ENCODE measurements around the gene SH3GLB1. TPM values are rescaled to one million over a fixed set of nuclear protein-coding genes. Genes with fewer than 3 reads are reported as not detected.

SH3GLB1 gene
- total RNA-seq, 1 donor, result 85.3 TPM

DNA sequence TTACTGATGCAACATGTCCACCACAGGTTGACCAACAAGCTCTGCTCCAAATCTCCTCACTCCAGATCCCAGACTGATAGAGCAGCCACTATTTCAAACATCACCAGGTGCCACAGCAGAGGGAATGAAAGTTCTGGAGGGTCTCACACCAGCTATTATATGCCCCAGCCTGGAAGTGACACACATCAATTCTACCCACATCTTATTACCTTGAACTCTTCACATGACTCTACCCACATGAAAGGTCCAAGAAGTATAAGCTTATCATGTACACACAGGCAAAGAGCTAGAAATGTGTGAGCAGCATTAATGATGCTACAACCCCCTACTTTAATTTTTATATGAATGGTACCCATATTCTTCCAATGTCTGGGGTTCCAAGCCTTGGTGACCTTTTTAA, 64.2 kb downstream of the SH3GLB1 start:
- DNase-seq (ENCODE audit: low read depth), result no peak
- H3K4me3 ChIP-seq (ENCODE audit: low read depth, low read length), result no peak overlapping the region
- TF ChIP-seq, protein P1, sequence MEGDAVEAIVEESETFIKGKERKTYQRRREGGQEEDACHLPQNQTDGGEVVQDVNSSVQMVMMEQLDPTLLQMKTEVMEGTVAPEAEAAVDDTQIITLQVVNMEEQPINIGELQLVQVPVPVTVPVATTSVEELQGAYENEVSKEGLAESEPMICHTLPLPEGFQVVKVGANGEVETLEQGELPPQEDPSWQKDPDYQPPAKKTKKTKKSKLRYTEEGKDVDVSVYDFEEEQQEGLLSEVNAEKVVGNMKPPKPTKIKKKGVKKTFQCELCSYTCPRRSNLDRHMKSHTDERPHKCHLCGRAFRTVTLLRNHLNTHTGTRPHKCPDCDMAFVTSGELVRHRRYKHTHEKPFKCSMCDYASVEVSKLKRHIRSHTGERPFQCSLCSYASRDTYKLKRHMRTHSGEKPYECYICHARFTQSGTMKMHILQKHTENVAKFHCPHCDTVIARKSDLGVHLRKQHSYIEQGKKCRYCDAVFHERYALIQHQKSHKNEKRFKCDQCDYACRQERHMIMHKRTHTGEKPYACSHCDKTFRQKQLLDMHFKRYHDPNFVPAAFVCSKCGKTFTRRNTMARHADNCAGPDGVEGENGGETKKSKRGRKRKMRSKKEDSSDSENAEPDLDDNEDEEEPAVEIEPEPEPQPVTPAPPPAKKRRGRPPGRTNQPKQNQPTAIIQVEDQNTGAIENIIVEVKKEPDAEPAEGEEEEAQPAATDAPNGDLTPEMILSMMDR (IDR thresholded peaks at IDR 0.05; ENCODE audit: insufficient read depth, low read length), result no peak

DNA sequence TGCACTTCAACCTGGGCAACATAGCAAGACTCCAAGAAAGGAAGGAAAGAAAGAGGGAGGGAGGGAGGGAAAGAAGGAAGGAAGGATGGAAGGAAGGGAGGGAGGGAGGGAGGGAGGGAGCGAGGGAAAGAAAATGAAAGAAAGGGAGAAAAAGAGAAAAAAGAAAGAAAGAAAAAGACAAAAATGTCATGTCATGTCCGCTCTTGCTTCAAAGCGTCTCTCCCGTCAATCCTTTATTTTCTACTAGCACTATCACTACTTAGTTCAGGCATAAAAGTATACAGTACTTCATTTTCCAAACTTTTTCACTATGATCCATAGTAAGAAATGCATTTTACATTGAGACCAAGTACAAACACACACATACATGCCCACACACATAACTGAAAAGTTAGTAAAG, 64.7 kb downstream of the SH3GLB1 start:
- TF ChIP-seq, protein P1 (IDR thresholded peaks at IDR 0.05; ENCODE audit: insufficient read depth, low read length), result no peak
- no peak overlapping the region for H3K4me3 ChIP-seq (ENCODE audit: low read depth, low read length)
- no peak for DNase-seq (ENCODE audit: low read depth)

DNA sequence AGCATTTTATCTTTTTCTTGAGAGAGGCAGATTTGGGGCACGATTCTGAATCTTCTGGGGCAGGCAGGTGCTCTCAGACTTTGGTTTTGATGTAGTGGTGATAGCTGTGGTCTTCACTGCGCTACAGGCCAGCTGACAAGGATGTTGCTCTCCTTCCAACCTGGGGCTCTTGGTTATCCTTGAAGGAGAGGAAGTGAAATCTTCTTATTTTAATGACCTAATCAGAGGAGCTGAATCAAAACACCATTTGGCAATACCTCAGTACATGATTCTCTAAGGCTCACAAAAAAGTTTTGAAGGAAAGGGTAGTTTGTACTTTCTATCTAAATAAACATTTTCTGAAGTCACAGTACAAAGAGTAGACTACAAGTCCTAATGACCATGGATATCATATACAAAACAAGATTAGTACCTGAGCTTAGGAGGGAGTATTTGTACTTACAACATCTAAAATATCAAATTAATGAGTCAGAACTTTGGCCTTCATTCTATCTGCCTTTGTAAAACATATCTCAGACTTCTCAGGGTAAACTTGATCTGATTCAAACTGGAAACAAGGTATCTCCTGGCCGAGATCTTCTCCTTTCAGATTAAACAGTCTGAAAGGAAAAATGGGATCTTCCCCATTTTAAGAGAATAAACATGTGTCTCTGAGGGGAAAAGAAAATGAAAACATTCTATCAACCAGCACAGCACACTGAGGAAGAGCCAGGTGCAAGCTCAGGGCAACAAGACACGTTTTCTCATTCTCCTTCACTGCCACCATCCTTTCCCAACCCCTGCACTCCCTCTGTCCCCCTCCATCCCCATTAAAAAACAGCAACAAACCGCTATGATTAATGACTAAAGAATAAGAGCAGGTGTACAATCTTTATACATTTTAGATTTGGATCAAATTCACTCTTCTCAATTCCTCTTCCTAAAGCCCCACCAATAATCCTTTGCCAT, 69.2 kb downstream of the SH3GLB1 start:
- H3K4me3 ChIP-seq (ENCODE audit: low read depth, low read length), result no peak overlapping the region
- peak; percentile 51 for DNase-seq (ENCODE audit: low read depth)
- TF ChIP-seq, protein P1 (IDR thresholded peaks at IDR 0.05; ENCODE audit: insufficient read depth, low read length), result no peak

DNA sequence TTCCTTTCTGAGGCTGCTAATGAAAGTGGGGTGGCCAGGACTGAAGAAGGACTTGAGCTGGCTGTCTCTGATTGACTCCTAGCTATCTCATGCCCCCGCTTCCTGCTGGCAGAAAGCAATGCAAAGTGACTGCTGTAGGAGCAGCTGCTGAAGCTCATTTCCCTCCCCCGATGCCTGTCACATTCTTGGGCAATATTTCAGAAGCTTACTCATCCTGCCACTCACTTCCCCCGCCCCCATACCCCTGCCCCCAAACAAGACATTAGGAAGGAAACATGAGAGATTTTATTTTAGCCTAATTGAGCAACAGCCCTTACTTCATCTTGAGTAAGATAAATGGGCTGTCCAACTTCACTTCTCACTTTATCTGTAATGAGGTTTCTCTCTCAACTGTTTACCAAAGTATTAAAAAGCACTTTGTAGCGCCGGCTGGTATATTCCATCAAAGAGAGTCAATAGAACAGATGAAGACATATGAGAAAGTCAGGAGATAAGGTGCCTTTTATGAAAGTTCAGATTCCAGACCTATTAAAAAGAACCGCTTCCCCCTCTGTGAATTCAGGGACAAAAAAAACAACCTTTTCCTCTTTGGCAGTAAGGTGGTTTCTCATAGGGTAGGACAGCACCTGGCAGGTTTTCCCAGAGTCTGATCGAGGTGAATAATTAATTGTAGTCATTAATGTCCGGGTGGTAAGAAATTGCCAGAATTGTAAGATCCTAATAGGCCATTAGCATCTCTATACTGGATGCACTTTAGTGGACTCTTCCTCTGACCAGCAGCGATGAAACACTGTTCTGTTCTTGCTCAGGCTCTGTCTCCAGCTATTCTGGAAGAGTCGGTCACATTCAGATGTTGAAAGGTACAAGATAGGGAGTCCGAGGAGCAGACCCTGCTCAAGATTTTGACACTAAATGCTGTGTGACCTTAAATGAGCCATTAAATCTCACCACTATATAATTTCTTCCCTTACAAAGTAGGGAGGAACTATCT, 70.2 kb downstream of the SH3GLB1 start:
- DNase-seq (ENCODE audit: low read depth), result peak; percentile 90
- H3K4me3 ChIP-seq (ENCODE audit: low read depth, low read length), result no peak overlapping the region
- TF ChIP-seq, protein P1 (IDR thresholded peaks at IDR 0.05; ENCODE audit: insufficient read depth, low read length), result no peak

DNA sequence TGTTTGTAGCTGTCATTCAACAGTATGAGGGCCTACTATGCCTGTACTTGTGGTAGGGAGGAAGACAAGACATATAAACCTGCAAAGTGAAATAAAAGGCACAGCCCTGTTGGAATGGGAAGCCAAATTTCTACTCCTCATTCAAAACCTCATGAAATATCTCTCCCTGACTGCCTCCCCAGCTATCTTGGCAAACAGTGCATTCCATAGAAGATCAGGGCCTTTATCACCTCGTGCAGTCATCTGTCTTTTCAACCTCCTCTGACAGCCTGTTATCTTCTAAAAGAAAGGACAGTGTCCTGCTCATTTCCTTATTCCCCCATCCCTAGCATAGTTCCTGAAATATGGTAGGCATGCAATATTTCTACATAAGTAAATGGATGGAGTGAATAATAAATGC, 71.0 kb downstream of the SH3GLB1 start:
- peak; percentile 49 for DNase-seq (ENCODE audit: low read depth)
- TF ChIP-seq, protein P1 (IDR thresholded peaks at IDR 0.05; ENCODE audit: insufficient read depth, low read length), result no peak
- no peak overlapping the region for H3K4me3 ChIP-seq (ENCODE audit: low read depth, low read length)

DNA sequence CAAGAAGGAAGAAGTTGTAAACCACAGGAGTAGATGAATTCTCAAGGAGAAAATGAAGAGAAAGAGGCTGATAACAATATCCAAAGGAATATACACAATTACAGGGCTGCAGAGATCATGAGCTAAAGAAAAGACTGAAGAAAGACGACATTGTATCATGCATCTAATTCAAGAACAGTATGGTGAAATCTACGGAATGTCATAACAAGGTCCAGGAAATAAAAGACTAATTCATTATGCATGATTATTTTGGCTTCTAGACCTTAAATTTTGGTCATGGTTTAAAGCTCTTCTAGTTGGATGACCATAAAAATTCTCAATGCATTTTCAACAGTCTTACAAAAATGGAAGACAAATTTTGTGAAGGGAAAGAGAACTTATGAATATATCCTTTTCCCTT, 71.7 kb downstream of the SH3GLB1 start:
- TF ChIP-seq, protein P1 (IDR thresholded peaks at IDR 0.05; ENCODE audit: insufficient read depth, low read length), result no peak
- peak; percentile 55 for DNase-seq (ENCODE audit: low read depth)
- no peak overlapping the region for H3K4me3 ChIP-seq (ENCODE audit: low read depth, low read length)

All from fibroblast of the aortic adventitia (primary cell).